Skeletal muscle satellite cell (primary cell): ENCODE measurements around the gene BORCS6.

Experiments
- H3K27me3 ChIP-seq: 2 replicates; pipeline ENCODE4 v1.7.0; 2013; ENCODE audit warnings: low read length; ENCODE audit not compliant: control insufficient read depth, insufficient read depth
- H3K36me3 ChIP-seq: 2 replicates; pipeline ENCODE4 v1.7.0; 2013; ENCODE audit warnings: mild to moderate bottlenecking, control low read depth, low read length; ENCODE audit not compliant: insufficient read depth
- H3K4me1 ChIP-seq: 2 replicates; pipeline ENCODE4 v1.7.0; 2013; ENCODE audit warnings: low read length; ENCODE audit not compliant: control insufficient read depth, insufficient read depth
- H3K4me2 ChIP-seq: 2 replicates; pipeline ENCODE4 v1.7.0; 2013; ENCODE audit warnings: mild to moderate bottlenecking, low read length
- H3K4me3 ChIP-seq: 2 replicates; pipeline ENCODE4 v1.7.0; 2013; ENCODE audit warnings: low read length
- H3K9ac ChIP-seq: 2 replicates; pipeline ENCODE4 v1.7.0; 2013; ENCODE audit warnings: mild to moderate bottlenecking, low read depth, low read length, moderate library complexity
- H3K9me3 ChIP-seq: replicated peaks from 2 replicates; pipeline ENCODE4 v1.7.0; 2013; ENCODE audit warnings: mild to moderate bottlenecking, control low read depth, low read length

The BORCS6 gene

DNA sequence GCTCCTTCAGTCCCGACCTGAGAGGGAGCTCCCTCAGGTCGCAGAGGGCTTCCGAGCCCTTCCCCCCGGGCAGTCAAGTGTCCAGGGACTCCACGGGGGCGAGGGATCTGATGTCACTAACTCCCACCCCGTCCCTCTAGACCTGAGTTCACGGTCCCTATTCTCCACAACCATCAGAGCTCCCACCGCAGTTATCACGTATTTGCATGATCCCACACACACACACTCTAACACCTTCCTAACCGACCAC lies 34.1 kb downstream of the BORCS6 start:
- Histone ChIP-seq H3K27me3 (no peaks in the 10 kb centered on the region), H3K9me3 (no peaks in the 10 kb centered on the region), H3K4me1 (peaks cover 40% of the 10 kb centered on the region), H3K4me3 (peak overlapping the region; percentile 93), H3K9ac (peak overlapping the region; percentile 100), H3K36me3 (peaks cover 29% of the 10 kb centered on the region), H3K4me2 (peak overlapping the region; percentile 86)

DNA sequence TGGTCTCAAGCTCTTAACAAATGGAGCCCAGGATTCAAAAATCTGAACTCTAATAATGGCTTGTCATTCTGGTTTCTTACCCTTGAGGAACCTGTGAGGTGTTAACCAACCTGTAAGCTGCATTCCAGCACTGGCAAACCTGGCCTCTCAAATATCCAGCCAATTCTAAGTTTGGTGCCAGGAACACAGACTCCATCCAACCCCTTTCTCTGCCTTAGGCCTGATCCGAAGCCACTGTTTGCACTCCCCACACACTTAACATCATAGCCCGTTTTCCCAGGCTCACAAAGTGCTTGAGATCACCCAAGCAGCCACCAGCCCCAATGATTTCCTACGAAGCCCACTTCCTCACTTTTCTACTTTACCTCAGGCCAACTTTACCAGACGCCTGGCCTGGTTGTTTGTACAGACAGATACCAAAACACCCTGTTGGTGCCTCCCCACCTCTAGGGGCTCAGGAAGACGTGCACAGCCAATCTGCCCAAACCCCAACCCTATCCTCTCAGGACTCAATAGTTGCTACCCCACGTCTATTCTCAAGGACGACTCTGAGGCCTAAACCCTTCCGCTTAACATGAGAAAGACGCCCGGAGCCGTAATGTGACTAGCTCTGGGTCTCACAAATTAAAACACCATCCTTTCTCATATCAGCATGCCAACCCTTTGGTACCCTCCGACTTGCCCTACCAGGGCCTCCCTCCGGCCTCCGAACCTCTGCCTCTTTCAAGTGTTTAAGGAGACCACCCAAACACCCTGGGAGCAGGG lies 34.6 kb downstream of the BORCS6 start:
- Histone ChIP-seq H3K36me3 (peaks cover 29% of the 10 kb centered on the region), H3K27me3 (no peaks in the 10 kb centered on the region), H3K4me3 (peak overlapping the region; percentile 93), H3K9ac (peak overlapping the region; percentile 100), H3K4me2 (peak overlapping the region; percentile 86), H3K9me3 (no peaks in the 10 kb centered on the region), H3K4me1 (peaks cover 41% of the 10 kb centered on the region)

DNA sequence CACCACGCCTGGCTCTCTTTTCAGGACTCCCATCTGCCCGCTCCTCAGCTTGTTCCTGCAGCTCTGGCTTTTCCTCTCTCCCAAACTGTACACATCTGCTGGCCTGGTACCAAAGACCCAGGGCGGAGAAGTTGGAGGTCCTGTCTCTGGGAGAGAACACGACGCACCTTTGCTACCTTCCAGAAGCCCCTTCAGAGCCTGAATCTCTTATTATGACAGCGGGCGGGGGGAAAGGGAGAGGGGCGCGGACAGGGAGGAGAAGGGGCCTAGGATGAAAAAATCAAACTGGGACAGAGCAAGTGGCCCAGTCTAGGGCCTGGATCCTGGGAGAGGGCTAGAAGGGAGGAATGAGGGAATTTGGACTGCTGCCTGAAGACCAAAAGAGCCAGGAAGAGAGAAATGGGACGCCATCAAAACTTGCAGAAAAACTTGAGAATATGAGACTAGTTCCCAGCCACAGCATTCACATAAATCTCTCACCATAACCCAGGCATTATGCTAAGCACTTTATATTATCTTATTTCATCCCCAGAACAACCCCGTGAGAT lies 35.3 kb downstream of the BORCS6 start:
- Histone ChIP-seq H3K9me3 (no peaks in the 10 kb centered on the region), H3K36me3 (peaks cover 31% of the 10 kb centered on the region)

DNA sequence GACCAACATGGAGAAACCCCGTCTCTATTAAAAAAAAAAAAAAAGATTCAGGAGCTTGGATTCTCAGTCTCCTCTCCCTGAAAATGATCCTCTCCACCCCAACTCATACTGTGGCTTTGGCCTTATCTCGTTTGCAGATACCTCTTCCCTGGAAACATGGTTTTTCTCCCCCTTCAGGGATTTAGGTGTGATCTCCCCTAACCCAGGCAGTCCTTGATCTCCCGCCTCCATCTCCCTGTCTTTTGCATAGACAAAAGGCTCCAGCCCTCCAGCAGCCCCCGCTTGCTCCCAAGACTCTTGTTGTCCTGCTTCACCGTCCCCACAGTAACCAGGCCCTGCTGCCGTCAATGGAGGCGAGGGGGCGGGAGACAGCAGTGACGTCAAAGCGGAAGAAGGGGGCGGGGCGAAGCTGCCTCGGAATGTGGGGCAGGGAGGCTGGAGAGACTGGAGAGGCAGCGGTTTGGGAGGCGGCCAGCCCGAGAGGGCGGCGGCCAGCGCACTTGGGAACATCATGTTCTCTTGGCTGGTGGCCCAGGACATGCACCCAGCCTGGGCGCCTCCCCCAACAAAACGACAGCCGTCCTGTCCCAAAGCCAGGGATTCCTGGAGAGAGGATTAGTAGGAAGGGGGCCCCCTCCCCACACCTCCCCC lies 35.9 kb downstream of the BORCS6 start:
- Histone ChIP-seq H3K27me3 (no peaks in the 10 kb centered on the region), H3K4me1 (peaks cover 48% of the 10 kb centered on the region), H3K9ac (peak overlapping the region; percentile 100), H3K36me3 (peaks cover 32% of the 10 kb centered on the region), H3K9me3 (no peaks in the 10 kb centered on the region), H3K4me2 (peak overlapping the region; percentile 96), H3K4me3 (peak overlapping the region; percentile 93)

More for the DNA sequence above, 35.3 kb downstream of the BORCS6 start:
- Histone ChIP-seq H3K9ac (peak overlapping the region; percentile 100), H3K4me1 (peaks cover 48% of the 10 kb centered on the region), H3K4me2 (peak overlapping the region; percentile 86), H3K27me3 (no peaks in the 10 kb centered on the region), H3K4me3 (peak overlapping the region; percentile 93)

GRCh38 chr17:8153525-8153956 lies 36.4 kb downstream of the BORCS6 start:
- Histone ChIP-seq H3K4me3 (peak overlapping the region; percentile 79), H3K27me3 (no peaks in the 10 kb centered on the region), H3K9ac (peak overlapping the region; percentile 99), H3K4me1 (peaks cover 47% of the 10 kb centered on the region), H3K9me3 (no peaks in the 10 kb centered on the region), H3K36me3 (peaks cover 34% of the 10 kb centered on the region), H3K4me2 (peak overlapping the region; percentile 96)

- Histone ChIP-seq H3K36me3 (peaks cover 37% of the 10 kb centered on the region), H3K4me1 (peaks cover 44% of the 10 kb centered on the region), H3K9ac (peak overlapping the region; percentile 99), H3K4me2 (peak overlapping the region; percentile 96), H3K27me3 (no peaks in the 10 kb centered on the region), H3K4me3 (peak overlapping the region; percentile 79), H3K9me3 (no peaks in the 10 kb centered on the region)
Observed at GRCh38 chr17:8153031-8153451, 36.9 kb downstream of the BORCS6 start.

DNA sequence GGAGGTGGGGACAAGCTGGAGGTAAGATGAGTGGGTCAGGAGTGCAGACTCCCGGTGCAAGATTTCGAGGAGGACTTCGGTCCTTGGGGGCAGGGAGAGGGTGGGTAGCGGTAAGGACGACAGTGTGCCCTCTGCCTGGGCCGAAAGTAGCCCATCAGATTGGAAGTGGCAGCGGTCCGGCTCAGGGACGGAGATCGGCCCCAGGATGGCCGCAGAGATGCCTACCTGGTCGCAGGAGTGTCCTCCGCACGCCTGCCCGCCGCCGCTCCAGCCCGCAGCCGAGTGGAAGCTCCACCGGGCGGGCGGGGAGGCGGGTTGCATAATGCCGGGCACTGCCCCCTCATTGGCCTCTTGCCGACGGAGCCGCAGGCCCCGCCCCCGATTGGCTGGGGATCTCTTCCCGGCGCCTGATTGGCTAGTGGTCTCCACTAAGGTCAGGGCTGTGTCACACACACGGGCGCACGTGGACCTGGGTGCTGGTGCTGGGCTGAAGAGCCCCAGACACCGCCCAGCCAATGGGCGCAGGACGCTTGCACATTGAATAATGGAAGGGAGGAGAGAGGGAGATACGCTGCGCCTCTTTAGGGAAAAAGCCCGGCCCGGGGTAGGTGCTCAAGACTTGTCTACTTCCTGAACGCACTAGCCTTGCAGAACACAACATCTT lies 37.7 kb downstream of the BORCS6 start, which contains the start of gene PER1:
Gene PER1 (minus strand): TSS at position 293 of the 664 bp plus-strand sequence. CDS start 1,698 bp downstream, outside the sequence.
- Histone ChIP-seq H3K9ac (peak within 1 kb of the TSS; percentile 99), H3K9me3 (no peaks in the 10 kb centered on the region), H3K4me2 (peak within 1 kb of the TSS; percentile 96), H3K4me1 (peaks cover 44% of the 10 kb centered on the region), H3K4me3 (peak within 1 kb of the TSS; percentile 79), H3K27me3 (no peaks in the 10 kb centered on the region), H3K36me3 (peaks cover 45% of the 10 kb centered on the region)

- H3K36me3 ChIP-seq, result peaks cover 51% of the 10 kb centered on the region
- H3K4me1 ChIP-seq, result peaks cover 38% of the 10 kb centered on the region
- H3K9me3 ChIP-seq, result no peaks in the 10 kb centered on the region
- peak overlapping the region; percentile 96 for H3K4me2 ChIP-seq
- H3K4me3 ChIP-seq, result peak overlapping the region; percentile 79
- H3K27me3 ChIP-seq, result no peaks in the 10 kb centered on the region
- H3K9ac ChIP-seq, result peak overlapping the region; percentile 99
Observed at GRCh38 chr17:8151641-8152111, 38.3 kb downstream of the BORCS6 start.

DNA sequence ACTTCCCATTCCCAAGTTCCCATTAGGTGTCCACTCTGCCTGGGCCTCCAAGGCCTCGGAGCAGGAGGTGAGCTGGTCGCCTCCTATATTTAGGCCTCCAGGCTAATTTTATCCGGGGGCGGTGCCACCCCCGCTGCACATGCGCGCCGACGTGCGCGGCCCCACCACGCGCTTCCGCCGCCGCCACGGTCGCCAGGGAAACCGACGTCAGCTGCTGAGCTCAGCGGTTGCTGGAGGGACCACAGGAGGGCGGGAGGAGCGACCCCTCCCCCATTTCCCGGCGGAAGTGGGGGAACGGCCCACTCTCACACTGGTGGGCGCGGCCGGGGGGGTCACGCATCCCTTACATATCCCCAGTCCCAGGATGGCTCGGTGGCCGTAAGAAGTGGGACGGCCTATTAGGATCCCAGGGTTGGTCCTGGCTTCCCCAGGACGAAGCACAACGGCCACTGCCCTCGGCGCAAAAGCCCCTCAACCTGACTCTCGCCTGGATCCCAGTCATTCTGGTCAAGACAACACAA lies 38.8 kb downstream of the BORCS6 start:
- peaks cover 38% of the 10 kb centered on the region for H3K4me1 ChIP-seq
- H3K9ac ChIP-seq, result peak overlapping the region; percentile 99
- H3K27me3 ChIP-seq, result no peaks in the 10 kb centered on the region
- no peaks in the 10 kb centered on the region for H3K9me3 ChIP-seq
- peak overlapping the region; percentile 79 for H3K4me3 ChIP-seq
- peak overlapping the region; percentile 96 for H3K4me2 ChIP-seq
- peaks cover 56% of the 10 kb centered on the region for H3K36me3 ChIP-seq

- Histone ChIP-seq H3K4me1 (peaks cover 38% of the 10 kb centered on the region), H3K4me3 (peak overlapping the region; percentile 79), H3K36me3 (peaks cover 58% of the 10 kb centered on the region), H3K9ac (peak overlapping the region; percentile 99), H3K4me2 (peak overlapping the region; percentile 96), H3K27me3 (no peaks in the 10 kb centered on the region), H3K9me3 (no peaks in the 10 kb centered on the region)
Observed at GRCh38 chr17:8150194-8151119, 39.5 kb downstream of the BORCS6 start.
